ENCODE results near the gene CERS5. TPM values are rescaled to one million over a fixed set of nuclear protein-coding genes. Genes with fewer than 3 reads are reported as not detected.
A peak's percentile ranks its signal among the peaks of the same experiment; 100 is the strongest.

CERS5 gene
- total and polyA plus RNA-seq, 4 donors, result 6.9 to 16.2 (median 8.2) TPM

GRCh38 chr12:50166799-50167048 lies 445 bp downstream of the CERS5 start:
- no peak for DNase-seq (ENCODE audit: low spot score)
- peak overlapping the region in 1 of 2 donors; percentile 81 for H3K9ac ChIP-seq (ENCODE audit: low read depth in 1 of 2, low read length in 2 of 2)
- H3K9me3 ChIP-seq (ENCODE audit: control insufficient read depth in 4 of 4, low read length in 3 of 4), result no peaks in the 10 kb centered on the region
- H3K27me3 ChIP-seq (ENCODE audit: control insufficient read depth in 4 of 4, insufficient read depth in 4 of 4, low read length in 3 of 4), result no peaks in the 10 kb centered on the region
- peak overlapping the region; percentile 75 to 93 (median 87) for H3K4me3 ChIP-seq (ENCODE audit: low read depth in 1 of 3, low read length in 3 of 3)
- WGBS, result 2% methylated on average over 12 of the region's 12 CpGs
- H3K27ac ChIP-seq (ENCODE audit: low read depth in 1 of 2, low read length in 2 of 2), result peak overlapping the region; percentile 77 to 80
- H3K36me3 ChIP-seq (ENCODE audit: control insufficient read depth in 4 of 4, insufficient read depth in 3 of 4, low read depth in 1 of 4, low read length in 3 of 4), result no peaks in the 10 kb centered on the region
- no peak for TF ChIP-seq EGR1 (IDR thresholded peaks at IDR 0.05; ENCODE audit: low read depth in 2 of 2)
- TF ChIP-seq ATF3 (IDR thresholded peaks at IDR 0.05), result no peak
- TF ChIP-seq RXRA (IDR thresholded peaks at IDR 0.05), result no peak
- TF ChIP-seq YY1 (IDR thresholded peaks at IDR 0.05), result no peak
- no peak for TF ChIP-seq MAX (IDR thresholded peaks at IDR 0.05)
- no peak for TF ChIP-seq FOXA1 (IDR thresholded peaks at IDR 0.05)
- no peak for TF ChIP-seq NR2F2 (IDR thresholded peaks at IDR 0.05)
- H3K4me1 ChIP-seq (ENCODE audit: control insufficient read depth in 4 of 4, insufficient read depth in 4 of 4, low read length in 3 of 4), result peaks cover 1 to 12% (median 11%) of the 10 kb centered on the region in 4 donors

GRCh38 chr12:50164963-50165362 lies 2.2 kb downstream of the CERS5 start:
- Histone ChIP-seq H3K27ac (ENCODE audit: low read depth in 1 of 2, low read length in 2 of 2) (no peak overlapping the region), H3K27me3 (ENCODE audit: control insufficient read depth in 4 of 4, insufficient read depth in 4 of 4, low read length in 3 of 4) (no peaks in the 10 kb centered on the region), H3K36me3 (ENCODE audit: control insufficient read depth in 4 of 4, insufficient read depth in 3 of 4, low read depth in 1 of 4, low read length in 3 of 4) (no peaks in the 10 kb centered on the region), H3K9me3 (ENCODE audit: control insufficient read depth in 4 of 4, low read length in 3 of 4) (no peaks in the 10 kb centered on the region), H3K9ac (ENCODE audit: low read depth in 1 of 2, low read length in 2 of 2) (no peak overlapping the region), H3K4me3 (ENCODE audit: low read depth in 1 of 3, low read length in 3 of 3) (no peak overlapping the region), H3K4me1 (ENCODE audit: control insufficient read depth in 4 of 4, insufficient read depth in 4 of 4, low read length in 3 of 4) (peaks cover 1 to 12% (median 11%) of the 10 kb centered on the region in 4 donors)
- no peak for DNase-seq (ENCODE audit: low spot score)
- TF ChIP-seq TAF1 (conservative IDR thresholded peaks at IDR 0.05), result no peak
- TF ChIP-seq RAD21 (IDR thresholded peaks at IDR 0.05), result no peak
- TF ChIP-seq RXRA (IDR thresholded peaks at IDR 0.05), result no peak
- TF ChIP-seq SP1 (IDR thresholded peaks at IDR 0.05), result no peak
- TF ChIP-seq CTCF (IDR thresholded peaks at IDR 0.05; ENCODE audit: low read depth, low read length, missing input control), result no peak
- no peak for TF ChIP-seq REST (IDR thresholded peaks at IDR 0.05)
- no peak for TF ChIP-seq FOXA1 (IDR thresholded peaks at IDR 0.05)
- no peak for TF ChIP-seq FOXA2 (IDR thresholded peaks at IDR 0.05)
- no peak for TF ChIP-seq MAX (IDR thresholded peaks at IDR 0.05)
- TF ChIP-seq EGR1 (IDR thresholded peaks at IDR 0.05; ENCODE audit: low read depth in 2 of 2), result no peak
- TF ChIP-seq GABPA (IDR thresholded peaks at IDR 0.05 in 1 of 2, conservative IDR thresholded peaks at IDR 0.05 in 1 of 2), result no peak
- no peak for TF ChIP-seq HNF4A (conservative IDR thresholded peaks at IDR 0.05)
- TF ChIP-seq JUND (IDR thresholded peaks at IDR 0.05), result no peak
- TF ChIP-seq NR2F2 (IDR thresholded peaks at IDR 0.05), result no peak
- TF ChIP-seq HNF4G (IDR thresholded peaks at IDR 0.05), result no peak
- TF ChIP-seq ATF3 (IDR thresholded peaks at IDR 0.05), result no peak
- no peak for TF ChIP-seq ZBTB33 (IDR thresholded peaks at IDR 0.05)
- TF ChIP-seq YY1 (IDR thresholded peaks at IDR 0.05), result no peak
- WGBS, result 97% methylated on average over 19 of the region's 20 CpGs

All from liver (tissue), 9 donors.